ENCODE measurements around the gene ZIC3.
"Not testable (repeated sequence)": the region's sequence is repeated elsewhere in the genome, so short reads cannot be mapped to it uniquely, and the experiment has no call there.

ZIC3 gene

GRCh38 chrX:137565921-137566745 is at the start of gene ZIC3:
ZIC3 (plus strand) TSS chrX:137566127; CDS start chrX:137566692, 565 bp downstream.
- in situ Hi-C loops (cut with MboI; ENCODE audit: low sequenced_read_pairs), result no loop called here

DNA sequence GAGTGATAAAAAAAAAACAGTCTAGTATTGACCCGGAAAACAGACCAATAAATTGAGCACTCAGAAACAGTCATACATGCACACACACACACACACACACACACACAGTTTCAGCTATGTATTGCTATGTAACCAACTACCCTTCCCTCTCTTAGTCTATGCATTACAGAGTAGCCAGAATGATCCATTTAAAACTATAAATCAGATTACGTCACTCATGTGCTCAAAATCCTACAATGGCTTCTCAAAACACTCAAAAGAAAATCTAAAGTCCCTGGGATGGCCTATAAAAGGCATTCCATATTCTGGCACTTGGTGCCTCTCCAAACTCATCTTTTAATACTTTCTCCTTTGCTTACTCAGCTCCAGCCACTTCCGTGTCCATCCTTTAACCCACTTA is 46.5 kb upstream of the ZIC3 start:
- in situ Hi-C loops (cut with MboI; ENCODE audit: low sequenced_read_pairs), result no loop called here

DNA sequence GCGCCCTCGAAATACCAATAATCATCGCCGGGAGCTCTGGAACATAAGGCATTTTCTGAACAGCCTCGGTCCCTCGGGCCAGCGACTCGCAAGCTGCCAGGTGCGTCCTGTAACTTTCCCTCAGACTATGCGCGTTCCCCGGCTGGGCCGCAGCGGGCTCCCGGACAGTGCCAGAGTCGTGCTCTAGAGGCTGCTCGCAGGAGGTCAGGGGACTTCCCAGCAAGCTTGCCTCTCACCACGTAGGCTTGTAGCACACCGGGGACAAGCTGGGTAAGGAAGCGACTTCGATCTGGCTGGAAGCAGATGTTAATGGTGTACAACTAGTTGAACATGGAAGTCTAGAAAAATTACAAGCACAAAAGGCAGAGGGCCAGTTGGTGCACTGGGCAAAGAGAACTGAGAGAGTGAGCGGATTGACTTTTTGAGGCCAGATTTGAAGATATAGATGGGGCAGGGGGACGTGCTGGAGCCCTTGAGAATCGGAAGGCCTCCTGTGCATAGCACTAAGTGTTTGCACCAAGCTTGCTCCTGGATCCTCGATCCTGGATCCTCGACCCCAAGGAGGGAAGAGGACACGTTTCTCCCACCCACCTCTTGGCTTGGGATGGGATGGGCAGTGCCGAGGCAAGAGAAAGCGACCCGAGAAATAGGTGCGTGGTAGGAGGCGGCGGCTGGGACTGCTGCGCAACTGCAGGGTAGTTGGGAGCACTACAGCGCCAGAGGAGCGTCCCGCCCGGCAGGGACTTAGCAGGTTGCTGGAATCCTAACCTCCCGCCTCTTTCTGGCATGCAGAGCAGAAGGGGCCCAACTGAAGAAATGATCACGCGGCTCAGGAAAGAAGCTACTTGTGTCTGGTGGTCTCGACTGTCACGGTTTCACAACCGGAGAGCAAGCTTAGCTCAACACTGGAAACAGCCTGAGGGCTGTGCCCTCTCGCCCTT is 19.9 kb upstream of the ZIC3 start:
- in situ Hi-C loops (cut with MboI; ENCODE audit: low sequenced_read_pairs), result no loop called here

DNA sequence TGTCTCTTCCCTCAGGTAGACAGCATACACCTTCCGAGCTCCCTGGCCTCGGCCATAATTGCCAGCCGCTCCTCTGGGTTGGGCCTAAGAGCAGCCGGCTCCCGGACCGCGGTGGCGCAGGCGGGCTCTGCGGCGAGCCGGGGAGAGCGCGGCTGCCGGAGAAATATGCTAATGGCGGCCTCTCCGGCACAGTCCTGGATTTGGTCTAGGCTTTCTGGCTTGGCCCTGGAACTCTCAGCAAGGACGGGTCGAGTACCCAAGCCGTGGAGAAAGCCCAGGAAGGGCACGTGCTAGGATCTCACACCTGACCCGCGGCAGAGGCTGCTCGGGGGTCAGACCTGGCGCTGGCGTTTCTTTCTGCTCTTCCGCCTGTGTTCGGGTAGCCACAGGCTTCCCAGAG is 18.6 kb upstream of the ZIC3 start:
- in situ Hi-C loops (cut with MboI; ENCODE audit: low sequenced_read_pairs), result no loop called here

DNA sequence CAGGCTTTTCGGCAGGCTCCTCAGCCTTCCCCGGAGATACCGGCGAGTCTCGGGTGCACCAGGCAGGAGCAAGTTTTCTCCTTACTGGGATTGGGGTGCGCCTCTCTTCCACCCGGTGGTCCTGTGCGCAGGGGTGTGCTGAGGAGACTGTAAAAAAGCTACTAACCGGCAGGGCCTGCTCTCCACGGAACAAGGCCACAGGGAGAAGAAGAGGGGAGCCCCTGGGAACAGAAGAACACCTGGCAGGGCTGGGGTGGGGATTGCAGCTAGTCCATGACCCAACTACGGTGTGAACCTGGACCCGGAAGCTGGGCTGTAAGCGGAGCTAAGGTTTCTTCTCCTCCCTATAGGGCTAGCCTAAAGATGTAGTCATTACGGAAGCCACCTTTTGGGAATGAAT is 17.7 kb upstream of the ZIC3 start:
- in situ Hi-C loops (cut with MboI; ENCODE audit: low sequenced_read_pairs), result no loop called here

GRCh38 chrX:137549073-137549472 is 16.9 kb upstream of the ZIC3 start:
- in situ Hi-C loops (cut with MboI; ENCODE audit: low sequenced_read_pairs), result no loop called here

GRCh38 chrX:137549851-137550664 is 15.9 kb upstream of the ZIC3 start:
- in situ Hi-C loops (cut with MboI; ENCODE audit: low sequenced_read_pairs), result no loop called here

DNA sequence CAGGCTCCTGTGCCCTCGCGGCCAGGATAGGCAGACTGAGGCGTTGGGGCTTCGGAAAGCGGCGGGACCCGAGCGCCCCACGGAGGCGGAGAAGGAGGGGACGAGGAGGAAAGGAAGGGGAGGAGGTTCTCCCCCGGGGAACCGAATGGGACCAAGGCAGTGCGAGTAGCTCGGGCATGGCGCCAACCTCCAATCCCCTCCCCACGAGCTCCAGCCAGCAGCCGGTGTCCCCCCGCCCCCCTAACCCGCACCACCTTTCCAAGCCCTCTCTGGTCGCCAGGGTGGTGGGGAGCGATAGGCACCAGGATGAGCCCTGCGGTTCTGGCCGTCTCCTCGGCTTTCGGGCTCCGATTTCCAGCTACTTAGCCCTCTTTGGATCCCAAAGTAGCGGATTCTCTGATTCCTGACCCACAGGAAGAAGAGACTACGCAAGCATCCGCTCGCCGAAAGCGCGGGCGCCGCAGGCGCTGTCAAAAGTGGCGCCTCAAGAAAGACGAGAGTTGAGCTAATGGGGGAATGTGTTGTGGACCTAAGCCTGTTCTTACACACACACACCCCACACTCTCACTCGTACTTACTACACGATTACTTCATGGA is 15.2 kb upstream of the ZIC3 start:
- in situ Hi-C loops (cut with MboI; ENCODE audit: low sequenced_read_pairs), result no loop called here

DNA sequence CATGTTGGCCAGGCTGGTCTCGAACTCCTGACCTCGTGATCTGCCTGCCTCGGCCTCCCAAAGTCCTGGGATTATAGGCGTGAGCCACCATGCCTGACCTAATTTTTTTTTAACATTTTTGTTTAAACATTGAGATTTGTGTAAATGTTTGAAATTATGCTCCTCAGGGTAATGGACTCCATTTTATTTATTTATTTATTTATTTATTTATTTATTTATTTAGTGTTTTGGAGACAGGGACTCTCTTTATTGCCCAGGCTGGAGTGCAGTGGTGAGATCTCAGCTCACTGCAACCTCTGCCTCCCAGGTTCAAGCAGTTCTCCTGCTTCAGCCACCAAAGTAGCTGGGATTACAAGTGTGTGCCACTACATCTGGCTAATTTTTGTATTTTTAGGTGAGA is 13.8 kb upstream of the ZIC3 start:
- in situ Hi-C loops (cut with MboI; ENCODE audit: low sequenced_read_pairs), result not testable (repeated sequence)

DNA sequence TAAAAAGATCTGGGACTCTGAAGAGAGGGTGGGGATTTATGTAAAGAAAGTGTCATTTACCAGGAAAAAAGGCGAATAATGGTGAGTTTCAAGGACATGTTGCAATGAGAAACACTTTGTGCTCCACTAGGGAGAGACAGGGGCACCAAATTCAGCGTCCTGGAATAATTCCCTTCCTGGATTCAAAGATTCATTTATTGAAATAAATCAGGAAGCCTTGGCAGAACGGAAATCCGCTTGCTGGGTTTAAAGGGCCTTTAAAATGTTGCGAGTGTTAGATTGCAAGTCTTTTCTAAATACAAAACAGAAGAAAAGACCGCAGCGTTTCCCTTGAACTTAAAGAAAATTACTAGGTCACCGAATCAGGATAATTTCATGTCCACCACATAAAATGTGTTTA is 3.8 kb upstream of the ZIC3 start:
- in situ Hi-C loops (cut with MboI; ENCODE audit: low sequenced_read_pairs), result no loop called here

DNA sequence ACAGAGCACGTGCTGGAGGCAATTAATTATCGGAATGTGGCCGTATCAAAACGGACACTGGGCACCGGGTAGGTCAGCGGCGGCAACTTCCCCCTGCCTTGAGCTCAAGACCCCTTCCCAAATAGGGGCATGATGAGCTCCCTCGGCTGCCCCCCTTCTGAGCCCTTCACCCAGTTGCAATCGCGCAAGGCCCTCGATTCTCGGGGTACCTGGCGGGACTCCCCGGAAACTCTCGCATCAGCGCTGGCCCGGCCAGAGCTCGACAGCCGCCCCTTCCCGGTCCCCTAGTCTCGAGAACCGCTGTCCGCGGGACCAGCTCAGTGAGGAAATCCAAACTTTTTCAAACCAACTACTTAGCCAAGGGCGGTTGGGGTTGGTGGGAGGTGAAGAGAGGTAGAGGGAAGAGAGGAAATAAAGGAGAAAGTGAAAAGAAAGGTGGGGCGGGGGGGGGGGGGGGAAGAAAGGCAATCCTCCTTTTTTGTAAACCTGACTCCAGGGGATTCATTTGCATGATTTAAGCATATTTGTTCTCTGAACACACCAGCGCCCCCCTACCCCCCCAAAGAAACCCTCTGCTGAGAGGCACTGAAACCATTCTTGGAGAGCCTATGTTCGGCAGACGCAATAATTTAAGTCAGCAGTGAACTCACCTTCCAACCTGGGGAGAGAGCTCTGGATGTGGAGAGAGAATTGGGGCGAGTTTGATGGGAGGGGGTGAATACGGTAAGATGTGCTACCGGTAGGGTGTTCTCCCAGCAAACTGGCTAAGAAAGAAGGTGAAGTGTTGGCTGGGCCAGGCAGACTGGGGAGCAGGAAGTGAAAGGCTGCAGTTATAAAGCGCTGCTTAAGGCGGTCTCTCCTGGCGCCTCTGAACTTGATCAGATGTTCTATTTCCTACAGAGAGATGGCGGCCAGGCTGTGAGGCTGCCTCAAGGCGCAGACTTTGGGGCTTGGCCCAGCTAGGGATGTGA is 2.0 kb upstream of the ZIC3 start:
- in situ Hi-C loops (cut with MboI; ENCODE audit: low sequenced_read_pairs), result no loop called here

DNA sequence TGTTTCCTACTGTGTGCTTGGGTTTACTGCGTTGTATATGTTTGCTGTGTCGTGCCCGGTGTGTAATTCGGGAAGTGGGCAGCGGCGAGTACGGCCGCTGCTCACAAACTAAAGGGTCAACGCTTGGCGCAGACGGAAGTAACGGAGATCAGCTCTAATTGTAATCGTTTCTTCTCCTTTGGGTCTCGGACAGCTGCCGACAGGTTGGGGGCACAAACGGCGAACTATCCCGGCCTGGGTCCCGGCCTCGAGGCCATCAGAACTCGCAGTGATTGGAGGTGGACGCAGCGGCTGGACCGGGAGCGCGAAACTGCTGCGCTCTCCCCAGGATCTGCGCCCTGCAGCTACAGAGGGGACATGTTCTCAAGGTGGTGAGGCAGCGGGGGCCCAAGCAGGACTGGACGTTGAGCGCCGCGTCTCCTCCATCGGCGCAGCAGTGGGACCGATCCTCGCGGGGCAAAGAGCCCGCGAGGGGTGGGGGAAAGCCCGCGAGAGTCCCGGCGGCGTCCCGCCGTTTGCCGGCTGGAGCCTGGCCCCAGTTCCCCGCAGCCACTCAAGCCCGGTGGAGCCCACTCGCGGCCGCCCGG is 516 bp upstream of the ZIC3 start:
- in situ Hi-C loops (cut with MboI; ENCODE audit: low sequenced_read_pairs), result no loop called here

GRCh38 chrX:137566746-137567679 is 1.1 kb downstream of the ZIC3 start:
- in situ Hi-C loops (cut with MboI; ENCODE audit: low sequenced_read_pairs), result no loop called here

DNA sequence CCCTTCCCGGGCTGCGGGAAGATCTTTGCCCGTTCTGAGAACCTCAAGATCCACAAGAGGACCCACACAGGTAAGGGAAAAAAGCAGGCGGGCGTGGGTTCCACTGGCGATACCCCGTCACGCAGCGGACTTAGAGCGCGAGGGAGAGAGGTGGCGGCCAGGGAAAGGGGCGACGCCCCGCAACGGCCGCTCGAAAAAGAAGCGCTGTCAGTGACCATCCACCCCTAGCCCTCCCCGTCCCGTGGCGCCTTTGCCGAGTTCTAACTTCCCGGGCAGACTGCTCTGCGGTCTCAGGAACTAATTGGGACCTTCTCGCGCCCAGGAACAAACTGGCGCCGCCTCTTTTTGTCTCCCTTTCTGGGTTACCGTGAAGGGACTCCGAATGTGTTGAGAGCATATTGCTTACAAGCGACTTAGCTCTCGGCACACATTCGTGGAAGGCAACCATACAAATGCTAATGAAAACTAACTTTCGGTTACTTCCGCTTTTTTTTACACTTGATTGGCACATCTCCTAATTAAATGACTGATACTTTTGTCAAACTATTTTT is 1.8 kb downstream of the ZIC3 start:
- in situ Hi-C loops (cut with MboI; ENCODE audit: low sequenced_read_pairs), result no loop called here

DNA sequence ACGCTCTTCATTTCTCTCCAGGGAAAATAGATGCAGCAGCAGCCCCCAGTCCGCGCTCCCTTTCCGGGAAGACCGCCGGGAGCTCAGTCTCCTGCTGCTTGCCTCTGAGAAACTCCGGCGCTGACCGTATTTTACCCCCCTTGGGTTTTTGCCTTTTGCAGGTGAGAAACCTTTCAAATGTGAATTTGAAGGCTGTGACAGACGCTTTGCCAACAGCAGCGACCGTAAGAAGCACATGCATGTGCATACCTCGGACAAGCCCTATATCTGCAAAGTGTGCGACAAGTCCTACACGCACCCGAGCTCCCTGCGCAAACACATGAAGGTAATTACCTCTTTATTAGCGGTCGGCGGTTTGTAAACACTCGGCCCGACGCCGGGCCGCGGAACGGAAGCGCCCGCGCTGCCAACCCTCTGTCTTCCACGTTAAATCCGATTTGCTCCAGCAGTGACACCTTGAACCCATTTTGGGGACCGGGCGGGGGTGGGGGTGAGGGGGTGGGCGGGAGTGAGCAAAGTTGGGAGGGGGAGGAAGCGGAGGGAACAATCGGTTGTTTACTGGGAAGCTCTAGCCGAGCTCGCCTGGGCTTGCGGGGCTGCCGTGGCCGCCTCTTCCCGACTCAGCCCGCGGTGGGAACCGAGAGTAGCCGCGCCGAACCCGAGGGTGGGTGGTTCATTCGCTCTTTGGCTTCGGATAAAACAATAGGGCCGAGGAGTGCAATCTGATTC is 3.0 kb downstream of the ZIC3 start:
- in situ Hi-C loops (cut with MboI; ENCODE audit: low sequenced_read_pairs), result no loop called here

DNA sequence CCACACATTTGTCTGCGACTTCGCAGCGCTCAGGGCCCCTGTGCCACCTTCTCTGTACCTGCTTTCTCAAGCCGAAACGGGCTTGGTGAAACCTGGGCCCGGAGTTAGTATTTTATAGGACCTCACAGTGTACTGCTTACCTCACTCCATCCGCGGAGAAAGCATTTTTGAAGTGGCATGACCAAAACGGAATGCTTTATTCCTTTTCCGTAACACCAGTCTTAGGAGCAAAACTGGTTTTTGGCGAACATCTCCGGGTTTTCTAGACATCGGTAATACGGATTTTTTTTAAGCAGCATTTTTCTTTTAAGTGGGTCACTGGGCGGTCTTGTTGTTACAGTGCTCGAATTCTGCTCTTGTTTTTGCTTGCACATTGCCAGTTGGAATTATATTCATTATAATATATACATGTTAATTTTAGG is 3.6 kb downstream of the ZIC3 start:
- in situ Hi-C loops (cut with MboI; ENCODE audit: low sequenced_read_pairs), result no loop called here

Measured in HL-60/S4 treated with phorbol 12-myristate 13-acetate at 8.2 ng/mL for 4 days and 3 days (cell line).